Stimulated activated naive CD8-positive, alpha-beta T cell treated with anti-CD3 and anti-CD28 coated beads, Interleukin-15, Interleukin-2, amounts not matched to agents 100 ng/mL and 50 ng/mL, for 24 hours (primary cell): Measurements from ENCODE around the gene ANKRD18B.
A peak's percentile ranks its signal among the peaks of the same experiment; 100 is the strongest.
"Not testable (repeated sequence)": the region's sequence is repeated elsewhere in the genome, so short reads cannot be mapped to it uniquely, and the experiment has no call there.

ENCODE experiments used
- H3K27ac Mint-ChIP-seq: one replicate; pipeline ENCODE4 v1.8.0; 2021; ENCODE audit warnings: mild to moderate bottlenecking, mixed read lengths
- H3K27me3 Mint-ChIP-seq: one replicate; pipeline ENCODE4 v1.8.0; 2021; ENCODE audit warnings: mixed read lengths
- H3K36me3 Mint-ChIP-seq: one replicate; pipeline ENCODE4 v1.8.0; 2021; ENCODE audit warnings: low read depth, mixed read lengths
- H3K4me1 Mint-ChIP-seq: one replicate; pipeline ENCODE4 v1.8.0; 2021; ENCODE audit warnings: low read depth, mixed read lengths
- H3K4me3 Mint-ChIP-seq: one replicate; pipeline ENCODE4 v1.8.0; 2021; ENCODE audit warnings: mild to moderate bottlenecking, mixed read lengths
- H3K9me3 Mint-ChIP-seq: one replicate; pipeline ENCODE4 v1.8.0; 2021; ENCODE audit warnings: mixed read lengths

ANKRD18B gene

GRCh38 chr9:33614001-33614687 lies 90.1 kb downstream of the ANKRD18B start:
- H3K36me3 Mint-ChIP-seq: no peaks in the 10 kb centered on the region
- H3K9me3 Mint-ChIP-seq: peaks cover 6% of the 10 kb centered on the region
- H3K4me1 Mint-ChIP-seq: peaks cover 3% of the 10 kb centered on the region
- peaks cover 25% of the 10 kb centered on the region for H3K27me3 Mint-ChIP-seq
- H3K4me3 Mint-ChIP-seq: no peak overlapping the region
- no peak overlapping the region for H3K27ac Mint-ChIP-seq

- not testable (repeated sequence) for H3K4me3 Mint-ChIP-seq, H3K36me3 Mint-ChIP-seq, H3K27ac Mint-ChIP-seq, H3K9me3 Mint-ChIP-seq, H3K4me1 Mint-ChIP-seq
- peaks cover 24% of the 10 kb centered on the region for H3K27me3 Mint-ChIP-seq
These were observed 94.3 kb downstream of the ANKRD18B start for GRCh38 chr9:33618370-33618769.

- peaks cover 10% of the 10 kb centered on the region for H3K4me1 Mint-ChIP-seq
- peak overlapping the region; percentile 4 for H3K27ac Mint-ChIP-seq
- peaks cover 32% of the 10 kb centered on the region for H3K27me3 Mint-ChIP-seq
- no peaks in the 10 kb centered on the region for H3K9me3 Mint-ChIP-seq
- H3K4me3 Mint-ChIP-seq: no peak overlapping the region
- H3K36me3 Mint-ChIP-seq: no peaks in the 10 kb centered on the region
These were observed 95.8 kb downstream of the ANKRD18B start for GRCh38 chr9:33619666-33620404.

GRCh38 chr9:33620738-33621439 lies 96.8 kb downstream of the ANKRD18B start:
- Mint-ChIP-seq H3K4me1 (peaks cover 10% of the 10 kb centered on the region), H3K36me3 (no peaks in the 10 kb centered on the region), H3K9me3 (no peaks in the 10 kb centered on the region), H3K27me3 (peaks cover 31% of the 10 kb centered on the region), H3K4me3 (no peak overlapping the region), H3K27ac (no peak overlapping the region)
